Esophagus (tissue), 2 donors: ENCODE data around the gene AP2S1. TPM values are rescaled to one million over a fixed set of nuclear protein-coding genes. Genes with fewer than 3 reads are reported as not detected.

Source experiments
- H3K27ac ChIP-seq, 2 donors: one replicate each; pipeline ENCODE4 v1.5.1; 2013; ENCODE audit warnings: low read depth in 2 of 2, mild to moderate bottlenecking in 2 of 2, inconsistent platforms in 1 of 2, low read length in 1 of 2, moderate library complexity in 1 of 2
- H3K27me3 ChIP-seq, 2 donors: one replicate each; pipeline ENCODE4 v1.6.1; 2013; ENCODE audit warnings: low read length in 2 of 2, control low read depth in 1 of 2, mild to moderate bottlenecking in 1 of 2; ENCODE audit not compliant: insufficient read depth in 2 of 2, control insufficient read depth in 1 of 2
- H3K36me3 ChIP-seq, 2 donors: one replicate each; pipeline ENCODE4 v1.6.1; 2013; ENCODE audit warnings: low read length in 1 of 2; ENCODE audit not compliant: control insufficient read depth in 2 of 2, insufficient read depth in 2 of 2
- H3K4me1 ChIP-seq, 2 donors: one replicate each; pipeline ENCODE4 v1.6.1; 2013; ENCODE audit warnings: low read length in 1 of 2; ENCODE audit not compliant: control insufficient read depth in 2 of 2, insufficient read depth in 2 of 2
- H3K4me3 ChIP-seq, 2 donors: one replicate each; pipeline ENCODE4 v1.5.1; 2013; ENCODE audit warnings: low read length in 2 of 2, mild to moderate bottlenecking in 2 of 2, low read depth in 1 of 2, moderate library complexity in 1 of 2
- H3K9me3 ChIP-seq, 2 donors: one replicate each; pipeline ENCODE4 v1.6.1; 2013; ENCODE audit warnings: mild to moderate bottlenecking in 2 of 2, low read depth in 1 of 2, low read length in 1 of 2, moderate library complexity in 1 of 2; ENCODE audit not compliant: control insufficient read depth in 2 of 2, insufficient read depth in 1 of 2
- WGBS, 2 donors: extraction: QIAGEN DNeasy Blood & Tissue Kit; methylation state at CpG; one replicate each; pipeline ENCODE4 v1.1.7; 2013; 5-methylcytosine and 5-hydroxymethylcytosine counted together
- polyA plus RNA-seq, 2 donors: library from polyadenylated mRNA; stranded (reverse); fragments of 200-250 nt; gene quantifications; one replicate each; pipeline ENCODE4 v1.2.3, GENCODE V29; 2013
- donor health status: healthy with polysubstance abuse.
- donor health status: Bipolar disorder and iron deficiency.

AP2S1 gene
- 100 to 1,000 TPM in 1 of 2 donors, 10 to 100 TPM in 1; 71.2 to 157 TPM for polyA plus RNA-seq

DNA sequence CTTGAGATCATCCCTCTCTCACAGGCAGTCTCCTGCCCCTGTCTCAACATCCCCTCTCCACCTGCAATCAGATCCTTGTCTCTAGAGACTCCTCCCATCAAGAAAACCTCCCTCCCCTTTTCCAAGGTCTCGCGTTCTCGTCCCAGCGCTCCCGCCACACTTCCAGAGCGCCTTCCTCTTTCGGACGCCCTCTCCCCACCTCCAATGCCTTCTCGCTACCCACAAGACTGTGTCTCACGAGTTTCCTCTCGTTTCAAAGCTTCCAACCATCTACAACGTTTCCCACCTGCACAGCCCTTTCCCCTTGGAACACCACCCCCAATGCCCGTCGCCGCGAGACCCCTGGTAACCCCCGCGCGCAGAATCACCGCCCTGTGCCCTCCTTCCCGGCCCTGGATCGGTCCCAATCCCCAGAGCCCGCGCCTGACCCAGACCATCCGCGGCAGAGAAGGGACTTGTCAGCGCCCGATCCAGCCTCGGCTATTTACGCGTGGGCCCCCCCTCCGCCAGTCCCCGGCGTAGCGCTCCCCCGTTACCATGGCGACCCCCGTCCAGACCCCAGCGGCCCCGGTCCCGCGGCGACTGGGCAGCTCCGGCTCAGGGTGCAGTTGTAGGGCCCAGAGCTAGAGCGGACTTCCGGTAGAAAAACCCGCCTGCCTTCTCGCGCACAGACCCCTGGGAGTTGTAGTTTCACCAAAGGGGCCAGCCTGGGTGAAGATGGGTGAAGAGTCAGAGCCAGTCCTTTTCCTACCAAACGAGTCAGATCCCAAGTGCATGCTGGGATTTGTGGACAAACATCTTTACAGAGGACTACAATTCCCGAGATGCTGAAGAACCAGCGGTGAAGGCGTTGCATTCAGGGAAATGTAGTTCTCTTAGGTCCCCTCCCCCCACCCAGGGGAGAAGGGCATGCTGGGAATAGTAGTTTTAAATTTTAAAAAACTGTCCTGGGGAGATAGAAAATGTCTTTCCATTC, at the start of gene AP2S1:
Gene AP2S1, minus strand, starts transcription at position 619 of the 976 bp plus-strand sequence. Its CDS starts 80 bp downstream, at position 539.
- Histone ChIP-seq H3K4me3 (peak within 1 kb of the TSS; percentile 66 to 94), H3K27ac (peak within 1 kb of the TSS; percentile 91 to 94), H3K9me3 (no peaks in the 10 kb centered on the region), H3K36me3 (peaks cover 0 to 5% of the 10 kb centered on the region in 2 donors), H3K4me1 (peaks cover 0 to 4% of the 10 kb centered on the region in 2 donors), H3K27me3 (no peaks in the 10 kb centered on the region)
- WGBS, 2 donors: 1% methylated on average over 53 of the region's 53 CpGs

DNA sequence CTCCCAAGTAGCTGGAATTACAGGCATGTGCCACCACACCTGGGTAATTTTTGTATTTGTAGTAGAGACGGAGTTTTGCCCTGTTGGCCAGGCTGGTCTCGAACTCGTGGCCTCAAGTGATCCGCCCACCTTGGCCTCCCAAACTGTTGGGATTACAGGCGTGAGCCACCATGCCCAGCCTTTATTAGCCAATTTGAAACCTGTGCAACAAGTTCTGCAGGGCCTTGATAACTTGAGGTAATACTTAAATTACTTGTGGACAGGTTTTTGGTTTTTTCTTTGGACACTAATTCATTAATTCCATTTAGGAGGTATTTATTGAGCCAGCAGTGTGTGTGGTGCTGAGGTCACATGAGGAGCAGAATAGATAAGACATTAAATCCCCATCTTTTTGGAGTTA, 49.7 kb upstream of the AP2S1 start:
- 76 to 86% methylated on average over 5 of the region's 5 CpGs for WGBS, 2 donors
- Histone ChIP-seq H3K4me1 (peaks cover 2 to 15% of the 10 kb centered on the region in 2 donors), H3K27ac (peak overlapping the region; percentile 24 to 71)

DNA sequence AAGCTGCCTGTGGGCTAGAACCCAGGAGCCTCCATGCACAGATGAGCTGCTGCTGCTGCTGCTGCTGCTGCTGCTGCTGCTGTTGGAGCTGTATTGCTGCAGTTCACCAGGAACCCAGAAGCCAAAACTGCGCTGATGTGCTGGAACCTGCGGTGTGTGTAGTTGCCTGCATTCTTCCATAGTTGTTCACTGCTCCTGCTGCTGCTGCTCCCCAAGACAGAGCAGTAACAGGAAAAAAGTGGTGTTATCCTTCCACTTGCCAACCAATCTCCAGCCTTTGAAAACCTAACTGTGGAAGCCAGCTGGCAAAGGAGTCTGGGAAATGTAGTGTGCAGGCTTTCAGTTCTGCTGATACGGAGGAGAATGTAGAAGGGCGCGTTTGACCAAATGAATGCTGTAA, 48.1 kb upstream of the AP2S1 start:
- Histone ChIP-seq H3K36me3 (peaks cover 0 to 2% of the 10 kb centered on the region in 2 donors), H3K4me1 (peaks cover 0 to 13% of the 10 kb centered on the region in 2 donors), H3K27ac (no peak overlapping the region), H3K27me3 (no peaks in the 10 kb centered on the region), H3K9me3 (no peaks in the 10 kb centered on the region), H3K4me3 (no peak overlapping the region)
- 43 to 44% methylated on average over 5 of the region's 5 CpGs for WGBS, 2 donors

More for the DNA sequence above, 49.7 kb upstream of the AP2S1 start:
- no peaks in the 10 kb centered on the region for H3K27me3 ChIP-seq
- peaks cover 0 to 2% of the 10 kb centered on the region in 2 donors for H3K36me3 ChIP-seq
- no peaks in the 10 kb centered on the region for H3K9me3 ChIP-seq
- H3K4me3 ChIP-seq: no peak overlapping the region

DNA sequence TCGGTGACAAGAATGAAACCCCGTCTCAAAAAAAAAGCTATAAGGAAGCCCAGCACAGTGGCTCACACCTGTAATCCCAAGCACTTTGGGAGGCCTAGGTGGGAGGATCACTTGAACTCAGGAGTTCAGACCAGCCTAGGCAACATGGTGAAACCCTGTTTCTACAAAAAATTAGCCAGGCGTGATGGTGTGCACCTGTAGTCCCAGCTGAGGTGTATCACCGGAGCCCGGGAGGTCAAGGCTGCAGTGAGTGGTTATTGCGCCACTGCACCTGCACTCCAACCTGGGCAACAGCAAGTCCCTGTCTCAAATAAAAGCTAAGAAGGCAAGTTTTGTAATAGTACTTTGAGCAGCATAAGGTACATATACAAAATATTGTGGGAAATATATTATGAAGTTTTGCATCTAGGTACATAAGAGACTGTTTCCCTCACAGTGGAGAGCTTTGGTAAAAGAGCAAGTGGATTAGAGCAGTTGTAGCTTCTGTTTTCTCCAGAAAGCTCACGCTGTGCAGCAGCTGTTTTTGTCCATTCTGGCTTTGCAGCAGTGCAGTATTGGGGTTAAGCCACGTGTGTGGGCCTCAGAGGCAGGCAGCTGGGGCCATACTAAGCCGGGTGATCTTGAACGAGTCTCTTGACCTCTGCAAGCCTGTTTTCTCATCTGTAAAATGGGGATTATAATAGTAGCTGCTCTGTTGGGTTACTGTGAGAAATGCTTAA, 45.6 kb upstream of the AP2S1 start:
- H3K4me1 ChIP-seq: peaks cover 0 to 7% of the 10 kb centered on the region in 2 donors
- H3K27me3 ChIP-seq: no peaks in the 10 kb centered on the region
- H3K27ac ChIP-seq: no peak overlapping the region
- H3K4me3 ChIP-seq: no peak overlapping the region
- WGBS, 2 donors: 82 to 91% methylated on average over 10 of the region's 10 CpGs
- no peaks in the 10 kb centered on the region for H3K9me3 ChIP-seq
- peaks cover 0 to 2% of the 10 kb centered on the region in 2 donors for H3K36me3 ChIP-seq

DNA sequence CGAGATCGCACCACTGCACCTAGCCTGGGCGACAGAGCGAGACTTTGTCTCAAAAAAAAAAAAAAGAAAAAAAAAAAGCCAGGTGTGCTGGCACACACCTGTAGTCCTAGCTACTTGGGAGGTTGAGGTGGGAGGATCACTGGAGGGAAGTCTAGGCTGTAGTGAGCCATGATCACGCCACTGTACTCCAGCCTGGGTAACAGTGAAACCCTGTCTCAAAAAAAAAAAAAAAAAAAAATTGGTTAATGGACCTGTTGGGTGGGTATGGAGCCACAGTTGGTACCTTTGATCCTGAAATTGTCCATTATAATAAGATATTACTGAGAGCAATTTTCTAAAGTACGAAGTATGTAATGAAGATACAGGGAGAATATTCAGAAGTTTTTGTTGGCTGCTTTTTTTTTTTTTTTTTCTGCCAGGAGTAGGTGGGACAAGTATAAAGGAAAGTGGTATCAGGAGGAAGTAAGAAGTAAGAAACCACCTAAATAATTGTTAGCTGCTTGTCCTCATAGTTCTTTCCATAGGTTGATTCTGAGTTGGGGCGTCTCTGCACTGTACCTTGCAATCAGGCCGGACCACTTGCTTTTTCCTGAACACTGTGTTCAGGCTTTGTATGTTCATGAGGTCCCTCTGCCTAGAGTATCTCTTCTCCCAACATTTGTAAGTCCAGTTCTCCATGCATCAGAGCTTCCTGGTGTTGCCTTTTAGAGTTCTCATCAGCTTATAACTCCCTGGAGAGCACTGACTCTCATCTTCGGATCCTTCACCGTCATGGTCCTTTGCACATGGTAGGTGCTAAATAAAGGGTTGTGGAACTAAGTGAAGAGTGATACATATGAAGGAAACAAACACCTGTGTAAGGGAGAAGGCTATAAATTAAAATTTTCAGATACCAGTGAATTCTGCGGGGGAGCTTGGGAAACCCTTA, 41.9 kb upstream of the AP2S1 start:
- peaks cover 0 to 2% of the 10 kb centered on the region in 2 donors for H3K4me1 ChIP-seq

DNA sequence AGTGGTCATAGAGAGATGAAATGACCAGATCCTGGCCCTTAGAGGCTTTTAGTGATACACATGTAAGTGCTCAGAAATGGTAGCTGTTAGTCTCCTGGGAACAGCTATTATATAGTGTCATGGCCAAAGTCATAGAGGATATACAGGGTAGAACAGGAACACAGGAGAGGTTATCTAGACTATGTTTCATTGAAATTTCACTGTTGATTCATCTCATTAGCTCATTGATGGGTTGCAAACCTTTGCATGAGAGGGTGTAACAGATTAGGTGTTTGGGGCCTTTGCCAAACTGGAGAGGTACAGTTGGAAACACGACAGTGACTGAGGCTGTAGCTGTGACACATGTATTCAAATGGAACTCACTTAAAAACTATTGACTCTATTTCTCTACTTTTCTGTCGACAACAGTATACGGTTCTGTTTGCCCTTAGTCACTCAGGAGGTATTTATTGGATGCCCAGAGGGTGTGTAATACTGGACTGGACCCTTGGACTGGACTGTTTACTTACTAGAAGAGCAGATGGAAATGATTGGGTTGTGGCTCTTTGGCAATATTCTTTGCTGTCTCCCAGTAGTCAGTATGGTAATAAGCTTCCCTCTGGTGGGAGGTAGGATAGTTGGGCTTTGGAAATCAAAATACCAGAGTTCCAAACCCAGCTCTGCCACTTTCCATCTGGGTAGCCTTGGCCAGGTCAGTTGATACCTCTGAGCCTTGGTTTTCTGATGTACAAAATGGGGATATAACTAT, 40.0 kb upstream of the AP2S1 start:
- WGBS, 2 donors: 35 to 39% methylated on average over 3 of the region's 3 CpGs

More for the DNA sequence above, 41.9 kb upstream of the AP2S1 start:
- WGBS, 2 donors: 94 to 95% methylated on average over 11 of the region's 11 CpGs
- no peaks in the 10 kb centered on the region for H3K9me3 ChIP-seq
- no peak overlapping the region for H3K4me3 ChIP-seq
- H3K27me3 ChIP-seq: no peaks in the 10 kb centered on the region
- H3K36me3 ChIP-seq: peaks cover 0 to 2% of the 10 kb centered on the region in 2 donors
- H3K27ac ChIP-seq: no peak overlapping the region

DNA sequence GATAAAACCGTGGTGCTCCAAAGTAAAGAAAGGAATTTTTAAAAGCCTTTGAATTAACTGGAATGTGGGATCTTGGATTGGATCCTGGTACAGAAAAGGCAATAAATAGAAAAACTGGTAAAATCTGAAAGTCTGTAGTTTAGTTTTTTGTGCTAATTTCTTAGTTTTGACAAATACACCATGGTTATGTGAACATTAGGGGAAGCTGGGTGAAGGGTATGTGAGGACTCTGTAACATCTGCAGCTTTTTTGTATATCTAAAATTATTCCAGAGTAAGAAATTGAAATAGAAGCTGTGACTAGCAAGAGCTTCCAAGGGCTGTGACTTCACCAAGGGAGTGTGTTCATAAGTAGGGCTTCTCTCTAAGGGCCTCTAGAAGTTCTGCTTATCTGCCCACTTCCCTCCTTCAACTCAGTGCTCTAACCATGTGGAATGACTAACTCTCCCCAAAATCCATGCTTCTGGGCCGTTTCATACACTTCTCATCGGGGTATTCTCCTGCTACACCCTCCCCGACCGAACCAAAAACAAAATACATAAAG, 36.7 kb upstream of the AP2S1 start:
- no peaks in the 10 kb centered on the region for H3K9me3 ChIP-seq
- no peaks in the 10 kb centered on the region for H3K36me3 ChIP-seq
- no peak overlapping the region for H3K27ac ChIP-seq
- H3K4me1 ChIP-seq: no peaks in the 10 kb centered on the region
- H3K4me3 ChIP-seq: no peak overlapping the region
- WGBS, 2 donors: 93 to 94% methylated on average over 5 of the region's 5 CpGs
- H3K27me3 ChIP-seq: no peaks in the 10 kb centered on the region

More for the DNA sequence above, 40.0 kb upstream of the AP2S1 start:
- no peak overlapping the region for H3K4me3 ChIP-seq
- no peaks in the 10 kb centered on the region for H3K36me3 ChIP-seq
- H3K9me3 ChIP-seq: no peaks in the 10 kb centered on the region
- H3K27ac ChIP-seq: peak overlapping the region in 1 of 2 donors; percentile 27
- no peaks in the 10 kb centered on the region for H3K4me1 ChIP-seq
- no peaks in the 10 kb centered on the region for H3K27me3 ChIP-seq

DNA sequence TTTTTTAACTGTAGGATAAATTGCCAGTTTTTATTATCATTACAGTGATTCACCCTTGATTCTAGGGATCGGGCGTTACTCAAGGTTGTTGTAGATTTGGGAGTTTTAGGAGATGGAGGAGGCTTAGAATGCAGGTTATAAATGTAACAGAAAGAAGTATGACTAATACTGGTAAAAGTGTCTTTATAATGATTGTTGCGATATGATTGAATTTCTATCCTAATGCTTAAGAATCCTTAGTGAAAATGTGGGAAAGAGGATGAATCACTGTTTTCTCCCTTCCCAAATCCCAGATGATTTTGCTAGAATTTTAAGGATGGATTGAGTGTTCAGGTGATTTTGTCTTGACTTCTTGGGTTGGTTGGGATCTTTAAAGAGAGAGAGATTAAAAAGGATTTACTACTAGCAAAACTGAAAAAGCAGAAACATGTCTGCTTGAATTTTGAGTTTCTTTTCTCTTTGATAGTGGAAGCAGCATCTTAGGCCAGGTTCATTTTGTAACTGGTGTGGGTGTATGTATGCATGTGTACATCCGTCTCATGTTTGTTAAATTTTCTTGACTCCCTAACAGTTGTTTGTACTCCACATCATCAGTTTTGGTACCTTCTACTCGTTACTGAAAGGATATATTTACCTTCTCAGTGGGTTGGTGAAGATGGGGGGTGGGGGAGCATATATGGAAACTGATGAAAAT, 36.0 kb upstream of the AP2S1 start:
- H3K4me1 ChIP-seq: peaks cover 0 to 2% of the 10 kb centered on the region in 2 donors
- H3K9me3 ChIP-seq: no peaks in the 10 kb centered on the region
- no peak overlapping the region for H3K27ac ChIP-seq
- 66 to 80% methylated on average over 5 of the region's 5 CpGs for WGBS, 2 donors
- no peaks in the 10 kb centered on the region for H3K27me3 ChIP-seq
- no peaks in the 10 kb centered on the region for H3K36me3 ChIP-seq
- H3K4me3 ChIP-seq: no peak overlapping the region
